Adrenal gland (tissue), 5 donors: ENCODE results near the gene SNCB.

Experiments used
- CTCF ChIP-seq, 6 experiments: fragments of 450-650 bp in 4 of 6; fragments of 200-600 bp in 2 of 6; sonication (generic) in 1 of 6; IDR thresholded peaks; 1 replicate in 5 of 6; 2 replicates in 1 of 6; pipeline versions ENCODE4 v1.5.1 to v1.8.0; 2016 to 2021; ENCODE audit warnings: antibody characterized with exemption in 6 of 6, mild to moderate bottlenecking in 2 of 6, moderate library complexity in 1 of 6
- POLR2A ChIP-seq, 2 donors: fragments of 450-650 bp; IDR thresholded peaks; one replicate each; pipeline ENCODE4 v1.6.1; 2017; ENCODE audit warnings: antibody characterized with exemption in 2 of 2, mild to moderate bottlenecking in 2 of 2, moderate library complexity in 1 of 2
- donor health status: DM: no; HTN: no; CAD: no.

- TF ChIP-seq CTCF (IDR thresholded peaks at IDR 0.05) (no peak), POLR2A (IDR thresholded peaks at IDR 0.05) (no peak)
These were observed 4.8 kb downstream of the SNCB start for GRCh38 chr5:176625512-176625911.
